Tibial nerve (tissue), 4 donors: ENCODE measurements around the gene HBP1. TPM values are rescaled to one million over a fixed set of nuclear protein-coding genes. Genes with fewer than 3 reads are reported as not detected.

Experiments used
- DNase-seq, 2 donors: peaks; one replicate each; pipeline ENCODE4 v3.0.0-alpha.2; 2019; ENCODE audit warnings: low spot score in 2 of 2
- H3K27ac ChIP-seq, 4 donors: fragments of 200-600 bp; sonication (generic) in 3 of 4; one replicate each; pipeline ENCODE4 v1.5.1; 2017 to 2019; ENCODE audit warnings: mild to moderate bottlenecking in 1 of 4
- H3K27me3 ChIP-seq, 2 donors: fragments of 200-600 bp; sonication (generic) in 1 of 2; one replicate each; pipeline versions ENCODE4 v1.5.1 to v1.6.0; 2017 to 2019
- H3K36me3 ChIP-seq, 3 donors: fragments of 200-600 bp; sonication (generic); one replicate each; pipeline ENCODE4 v1.5.1; 2018 to 2019
- H3K4me1 ChIP-seq, 4 donors: fragments of 200-600 bp; sonication (generic) in 3 of 4; one replicate each; pipeline ENCODE4 v1.5.1; 2017 to 2019
- H3K4me3 ChIP-seq, 4 donors: fragments of 200-600 bp; sonication (generic) in 3 of 4; one replicate each; pipeline ENCODE4 v1.5.1; 2017 to 2019; ENCODE audit warnings: mild to moderate bottlenecking in 1 of 4, moderate library complexity in 1 of 4
- H3K9me3 ChIP-seq, 4 donors: fragments of 200-600 bp; sonication (generic) in 3 of 4; one replicate each; pipeline ENCODE4 v1.5.1; 2017 to 2019
- CTCF ChIP-seq, 5 experiments: fragments of 200-600 bp in 3 of 5; fragments of 450-650 bp in 2 of 5; sonication (generic) in 3 of 5; IDR thresholded peaks; one replicate each; pipeline ENCODE4 v1.5.1; 2016 to 2019; ENCODE audit warnings: antibody characterized with exemption in 5 of 5, mild to moderate bottlenecking in 3 of 5, moderate library complexity in 2 of 5
- EP300 ChIP-seq, 2 donors: sonication (generic); formaldehyde crosslinking; IDR thresholded peaks; one replicate each; pipeline ENCODE4 v1.6.1; 2017; ENCODE audit warnings: antibody characterized with exemption in 2 of 2, mild to moderate bottlenecking in 1 of 2
- POLR2A ChIP-seq, 2 donors: fragments of 450-650 bp; IDR thresholded peaks; one replicate each; pipeline ENCODE4 v1.6.1; 2017; ENCODE audit warnings: antibody characterized with exemption in 2 of 2, mild to moderate bottlenecking in 2 of 2, moderate library complexity in 2 of 2
- WGBS, 2 donors: methylation state at CpG; one replicate each; pipeline ENCODE4 v1.1.5; 2018; 5-methylcytosine and 5-hydroxymethylcytosine counted together
- total RNA-seq, 4 donors: library from RNA; depleted of rRNA; stranded (reverse); fragments of >200 nt; gene quantifications; one replicate each; pipeline ENCODE4 v1.1.0, GENCODE V29; 2016

Gene HBP1
- total RNA-seq, 4 donors from 2014 or later: 78.9 to 157 (median 123) TPM

DNA sequence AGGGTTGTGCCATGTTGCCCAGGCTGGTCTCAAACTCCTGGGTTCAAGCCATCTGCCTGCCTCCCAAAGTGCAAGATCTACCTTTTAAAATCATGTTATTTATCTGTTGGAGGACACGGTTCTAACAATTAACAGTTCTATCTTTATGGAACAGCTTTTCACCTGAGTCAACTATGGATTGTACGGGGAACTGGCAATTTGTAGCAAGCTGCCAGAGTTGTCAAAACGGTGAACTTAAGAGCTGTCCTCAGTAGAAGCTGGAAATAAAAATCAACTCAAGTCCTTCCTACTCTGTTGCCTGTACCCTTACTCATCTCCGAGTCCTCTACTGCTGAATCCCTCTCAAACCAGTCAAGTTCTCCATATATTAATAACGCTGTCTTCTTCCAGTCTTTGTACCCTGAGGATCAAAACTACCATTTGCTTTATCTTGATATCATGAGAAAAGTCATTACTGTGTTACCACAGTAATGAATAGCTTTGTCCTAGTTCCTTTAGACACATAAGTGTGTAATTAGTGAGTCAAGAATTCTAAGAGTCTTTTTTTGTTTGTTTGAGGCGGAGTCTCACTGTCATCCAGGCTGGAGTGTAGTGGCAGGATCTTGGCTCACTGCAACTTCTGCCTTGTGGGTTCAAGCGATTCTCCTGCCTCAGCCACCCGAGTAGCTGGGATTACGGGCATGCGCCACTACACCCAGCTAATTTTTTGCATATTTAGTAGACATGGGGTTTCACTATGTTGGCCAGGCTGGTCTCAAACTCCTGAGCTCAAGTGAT is 28.2 kb downstream of the HBP1 start:
- Histone ChIP-seq H3K27ac (no peak overlapping the region), H3K9me3 (no peaks in the 10 kb centered on the region), H3K4me3 (no peak overlapping the region), H3K36me3 (peaks cover 0 to 88% (median 25%) of the 10 kb centered on the region in 3 donors), H3K4me1 (peaks cover 0 to 18% (median 0%) of the 10 kb centered on the region in 4 donors), H3K27me3 (no peaks in the 10 kb centered on the region)
- no peak for DNase-seq
- TF ChIP-seq POLR2A (IDR thresholded peaks at IDR 0.05) (no peak), CTCF (IDR thresholded peaks at IDR 0.05) (no peak), EP300 (IDR thresholded peaks at IDR 0.05) (no peak)
- 91 to 95% methylated on average over 10 of the region's 10 CpGs for WGBS, 2 donors

GRCh38 chr7:107201795-107202450 is 33.1 kb downstream of the HBP1 start:
- DNase-seq: no peak
- H3K27ac ChIP-seq: no peak overlapping the region
- H3K9me3 ChIP-seq: no peaks in the 10 kb centered on the region
- no peak overlapping the region for H3K4me3 ChIP-seq
- no peaks in the 10 kb centered on the region for H3K27me3 ChIP-seq
- peaks cover 0 to 100% (median 31%) of the 10 kb centered on the region in 3 donors for H3K36me3 ChIP-seq
- H3K4me1 ChIP-seq: no peaks in the 10 kb centered on the region
- peak in 1 of 5 experiments; percentile 15 for TF ChIP-seq CTCF (IDR thresholded peaks at IDR 0.05)
- no peak for TF ChIP-seq POLR2A (IDR thresholded peaks at IDR 0.05)
- 67 to 77% methylated on average over 4 of the region's 4 CpGs for WGBS, 2 donors

GRCh38 chr7:107203607-107204006 is 34.8 kb downstream of the HBP1 start:
- no peaks in the 10 kb centered on the region for H3K9me3 ChIP-seq
- H3K36me3 ChIP-seq: peaks cover 0 to 97% (median 25%) of the 10 kb centered on the region in 3 donors
- H3K4me1 ChIP-seq: peaks cover 0 to 15% (median 0%) of the 10 kb centered on the region in 4 donors
- no peak overlapping the region for H3K4me3 ChIP-seq
- no peak for DNase-seq
- H3K27ac ChIP-seq: no peak overlapping the region
- no peak for TF ChIP-seq POLR2A (IDR thresholded peaks at IDR 0.05)
- no peak for TF ChIP-seq CTCF (IDR thresholded peaks at IDR 0.05)
- no peak for TF ChIP-seq EP300 (IDR thresholded peaks at IDR 0.05)
- whole genome bisulfite sequencing, 2 donors: 91 to 93% methylated on average over 7 of the region's 7 CpGs
- no peaks in the 10 kb centered on the region for H3K27me3 ChIP-seq

- no peaks in the 10 kb centered on the region for H3K9me3 ChIP-seq
- no peak for DNase-seq
- no peaks in the 10 kb centered on the region for H3K27me3 ChIP-seq
- no peak overlapping the region for H3K27ac ChIP-seq
- peaks cover 0 to 16% (median 0%) of the 10 kb centered on the region in 4 donors for H3K4me1 ChIP-seq
- WGBS, 2 donors: 89 to 95% methylated on average over 6 of the region's 6 CpGs
- TF ChIP-seq CTCF (IDR thresholded peaks at IDR 0.05) (no peak), EP300 (IDR thresholded peaks at IDR 0.05) (no peak), POLR2A (IDR thresholded peaks at IDR 0.05) (no peak)
- H3K36me3 ChIP-seq: peaks cover 0 to 97% (median 18%) of the 10 kb centered on the region in 3 donors
- H3K4me3 ChIP-seq: no peak overlapping the region
Measured at GRCh38 chr7:107206136-107206535, 37.3 kb downstream of the HBP1 start.

DNA sequence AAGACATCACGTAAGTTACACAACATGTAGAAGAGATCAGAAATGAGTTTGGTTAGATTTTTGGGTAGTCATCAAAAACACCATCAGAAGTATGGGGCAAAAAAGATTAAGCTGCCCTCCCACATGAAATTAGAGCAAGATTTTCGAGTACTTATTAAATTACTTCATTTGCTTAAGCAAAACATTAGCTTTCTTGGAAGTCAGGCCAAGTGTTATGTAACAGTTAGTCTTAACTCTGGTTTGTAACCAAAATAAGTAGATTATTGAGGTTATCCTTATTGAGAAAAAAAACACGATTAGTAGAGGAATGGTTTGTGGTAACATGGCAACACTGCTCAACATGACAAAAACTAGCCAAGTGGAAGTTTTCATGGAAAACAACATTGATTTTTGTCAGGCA is 37.9 kb downstream of the HBP1 start:
- H3K36me3 ChIP-seq: peaks cover 0 to 91% (median 12%) of the 10 kb centered on the region in 3 donors
- WGBS, 2 donors: 69 to 70% methylated on average over 3 of the region's 3 CpGs
- H3K27ac ChIP-seq: no peak overlapping the region
- DNase-seq: no peak
- no peak overlapping the region for H3K4me3 ChIP-seq
- TF ChIP-seq POLR2A (IDR thresholded peaks at IDR 0.05) (no peak), EP300 (IDR thresholded peaks at IDR 0.05) (no peak), CTCF (IDR thresholded peaks at IDR 0.05) (no peak)
- peaks cover 0 to 16% (median 0%) of the 10 kb centered on the region in 4 donors for H3K4me1 ChIP-seq
- H3K27me3 ChIP-seq: no peaks in the 10 kb centered on the region
- no peaks in the 10 kb centered on the region for H3K9me3 ChIP-seq
